Type B pancreatic cell (in vitro differentiated cells): Measurements from ENCODE around the gene ALK. TPM values are rescaled to one million over a fixed set of nuclear protein-coding genes. Genes with fewer than 3 reads are reported as not detected.

Experiments
- DNase-seq: peaks from one replicate; pipeline ENCODE4 v3.0.0; 2021; ENCODE audit warnings: mixed read lengths; ENCODE audit not compliant: unreplicated experiment; ENCODE audit errors: extremely low spot score
- H3K27ac Mint-ChIP-seq: 2 replicates; pipeline ENCODE4 v1.8.0; 2021; ENCODE audit warnings: mild to moderate bottlenecking, mixed read lengths
- H3K27me3 Mint-ChIP-seq: 2 replicates; pipeline ENCODE4 v1.8.0; 2021; ENCODE audit warnings: mixed read lengths
- H3K36me3 Mint-ChIP-seq: 2 replicates; pipeline ENCODE4 v1.8.0; 2021; ENCODE audit warnings: mixed read lengths
- H3K4me1 Mint-ChIP-seq: one replicate; pipeline ENCODE4 v1.8.0; 2021; ENCODE audit warnings: mixed read lengths; ENCODE audit not compliant: unreplicated experiment
- H3K4me3 Mint-ChIP-seq: 2 replicates; pipeline ENCODE4 v1.8.0; 2021; ENCODE audit warnings: mild to moderate bottlenecking, mixed read lengths
- H3K9me3 Mint-ChIP-seq: 2 replicates; pipeline ENCODE4 v1.8.0; 2021; ENCODE audit warnings: mixed read lengths
- CTCF ChIP-seq: fragments of 200-600 bp; sonication (generic); conservative IDR thresholded peaks from 2 replicates; pipeline ENCODE4 v1.5.0; 2021; ENCODE audit warnings: antibody characterized with exemption, mild to moderate bottlenecking
- total RNA-seq: library from RNA; stranded (reverse); gene quantifications from 2 replicates; pipeline ENCODE4 v1.2.1, GENCODE V29; 2021; ENCODE audit warnings: low replicate concordance

The ALK gene
- total RNA-seq, 1 donor from 2014 or later, result 7.7 TPM

- Mint-ChIP-seq H3K9me3 (no peaks in the 10 kb centered on the region), H3K27me3 (peaks cover 3% of the 10 kb centered on the region), H3K4me3 (peak overlapping the region; percentile 18), H3K4me1 (peaks cover 29% of the 10 kb centered on the region), H3K27ac (peak overlapping the region; percentile 42), H3K36me3 (no peaks in the 10 kb centered on the region)
- DNase-seq, result no peak
- TF ChIP-seq CTCF, result no peak
Measured at GRCh38 chr2:29657674-29658073, 263.7 kb downstream of the ALK start.

GRCh38 chr2:29655391-29656086 lies 265.8 kb downstream of the ALK start:
- Mint-ChIP-seq H3K27ac (no peak overlapping the region), H3K27me3 (peaks cover 3% of the 10 kb centered on the region), H3K4me1 (peaks cover 37% of the 10 kb centered on the region), H3K36me3 (no peaks in the 10 kb centered on the region), H3K9me3 (no peaks in the 10 kb centered on the region), H3K4me3 (no peak overlapping the region)
- DNase-seq, result no peak
- no peak for TF ChIP-seq CTCF

GRCh38 chr2:29650631-29651097 lies 270.7 kb downstream of the ALK start:
- DNase-seq, result no peak

GRCh38 chr2:29644949-29645348 lies 276.4 kb downstream of the ALK start:
- Mint-ChIP-seq H3K27me3 (peaks cover 5% of the 10 kb centered on the region), H3K27ac (no peak overlapping the region), H3K4me1 (peaks cover 10% of the 10 kb centered on the region), H3K36me3 (peaks cover 24% of the 10 kb centered on the region), H3K4me3 (no peak overlapping the region), H3K9me3 (peaks cover 23% of the 10 kb centered on the region)
- no peak for DNase-seq
- peak; percentile 46 for TF ChIP-seq CTCF

More at GRCh38 chr2:29650631-29651097, 270.7 kb downstream of the ALK start:
- Mint-ChIP-seq H3K4me1 (peaks cover 17% of the 10 kb centered on the region), H3K9me3 (peaks cover 8% of the 10 kb centered on the region), H3K4me3 (no peak overlapping the region), H3K27me3 (no peaks in the 10 kb centered on the region), H3K27ac (no peak overlapping the region), H3K36me3 (peaks cover 11% of the 10 kb centered on the region)
- TF ChIP-seq CTCF, result no peak

- Mint-ChIP-seq H3K4me3 (no peak overlapping the region), H3K27ac (no peak overlapping the region), H3K27me3 (peaks cover 5% of the 10 kb centered on the region), H3K9me3 (peaks cover 23% of the 10 kb centered on the region), H3K36me3 (peaks cover 19% of the 10 kb centered on the region), H3K4me1 (peaks cover 10% of the 10 kb centered on the region)
- TF ChIP-seq CTCF, result no peak
- no peak for DNase-seq
Measured at GRCh38 chr2:29643196-29643595, 278.2 kb downstream of the ALK start.
